GM19035 (cell line): Measurements from ENCODE around the gene MTHFD1.
"Not testable (repeated sequence)": the region's sequence is repeated elsewhere in the genome, so short reads cannot be mapped to it uniquely, and the experiment has no call there.

Experiments
- ATAC-seq: cut with Tn5 transposase; IDR thresholded peaks from one replicate; pipeline ENCODE4 v1.9.1; 2021; ENCODE audit not compliant: unreplicated experiment

Gene MTHFD1

DNA sequence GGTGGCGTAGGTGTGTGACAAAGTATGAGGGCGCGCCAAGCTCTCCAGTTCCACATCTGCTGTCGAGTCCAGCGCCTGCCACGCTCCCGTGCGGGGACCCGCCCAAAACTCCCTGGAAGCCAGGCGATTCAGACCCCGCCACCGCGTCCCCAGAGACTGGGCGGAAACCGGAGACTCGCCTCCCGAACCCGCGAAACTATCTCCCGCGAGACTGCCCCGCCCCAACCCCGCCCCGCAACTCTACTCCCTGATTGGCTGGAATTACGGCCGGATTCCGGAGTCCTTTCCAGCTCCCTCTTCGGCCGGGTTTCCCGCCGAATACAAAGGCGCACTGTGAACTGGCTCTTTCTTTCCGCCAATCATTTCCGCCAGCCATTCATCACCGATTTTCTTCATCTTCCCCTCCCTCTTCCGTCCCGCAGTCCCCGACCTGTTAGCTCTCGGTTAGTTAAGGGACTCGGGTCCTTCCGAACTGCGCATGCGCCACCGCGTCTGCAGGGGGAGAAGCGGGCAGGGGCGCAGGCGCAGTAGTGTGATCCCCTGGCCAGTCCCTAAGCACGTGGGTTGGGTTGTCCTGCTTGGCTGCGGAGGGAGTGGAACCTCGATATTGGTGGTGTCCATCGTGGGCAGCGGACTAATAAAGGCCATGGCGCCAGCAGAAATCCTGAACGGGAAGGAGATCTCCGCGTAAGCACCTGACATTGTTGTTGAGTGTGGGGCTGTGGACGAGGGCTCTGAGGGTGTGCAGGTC is at the start of gene MTHFD1:
Gene MTHFD1, plus strand, starts transcription at position 572 of the 751 bp plus-strand sequence. Its CDS starts 75 bp downstream, at position 647.
- peak; percentile 78 for ATAC-seq

GRCh38 chr14:64338616-64339316 is 49.4 kb upstream of the MTHFD1 start:
- peak; percentile 83 for ATAC-seq

- no peak for ATAC-seq
Observed at GRCh38 chr14:64340560-64341196, 47.5 kb upstream of the MTHFD1 start.

GRCh38 chr14:64347748-64348147 is 40.4 kb upstream of the MTHFD1 start:
- no peak for ATAC-seq

GRCh38 chr14:64349741-64350490 is 38.2 kb upstream of the MTHFD1 start:
- no peak for ATAC-seq

DNA sequence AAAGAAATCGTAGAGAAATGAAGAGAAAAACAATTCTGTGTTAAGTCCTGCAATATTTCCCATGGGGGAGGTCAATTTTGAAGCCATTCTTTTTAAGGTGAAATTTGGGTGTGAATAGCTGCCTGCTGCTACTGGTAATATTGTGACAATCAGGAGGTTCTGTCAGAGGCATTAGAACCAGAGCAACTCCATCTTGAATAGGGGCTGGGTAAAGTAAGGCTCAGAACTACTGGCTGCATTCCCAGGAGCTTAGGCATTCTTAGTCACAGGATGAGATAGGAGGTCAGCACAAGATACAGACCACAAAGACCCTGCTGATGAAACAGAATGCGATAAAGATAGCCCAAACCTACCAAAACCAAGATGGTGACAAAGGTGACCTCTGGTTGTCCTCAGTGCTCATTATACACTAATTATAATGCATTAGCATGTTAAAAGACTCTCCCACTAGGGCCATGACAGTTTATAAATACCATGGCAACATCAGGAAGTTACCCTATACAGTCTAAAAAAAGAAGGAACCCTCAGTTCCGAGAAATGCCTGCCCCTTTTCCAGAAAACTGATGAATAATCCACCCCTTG is 24.8 kb upstream of the MTHFD1 start:
- ATAC-seq: no peak

- no peak for ATAC-seq
Observed at GRCh38 chr14:64364907-64365306, 23.2 kb upstream of the MTHFD1 start.

GRCh38 chr14:64365358-64365889 is 22.7 kb upstream of the MTHFD1 start:
- ATAC-seq: not testable (repeated sequence)

- ATAC-seq: no peak
Observed at GRCh38 chr14:64369201-64369600, 19.0 kb upstream of the MTHFD1 start.

- peak; percentile 6 for ATAC-seq
Observed at GRCh38 chr14:64387232-64387781, 846 bp upstream of the MTHFD1 start.

DNA sequence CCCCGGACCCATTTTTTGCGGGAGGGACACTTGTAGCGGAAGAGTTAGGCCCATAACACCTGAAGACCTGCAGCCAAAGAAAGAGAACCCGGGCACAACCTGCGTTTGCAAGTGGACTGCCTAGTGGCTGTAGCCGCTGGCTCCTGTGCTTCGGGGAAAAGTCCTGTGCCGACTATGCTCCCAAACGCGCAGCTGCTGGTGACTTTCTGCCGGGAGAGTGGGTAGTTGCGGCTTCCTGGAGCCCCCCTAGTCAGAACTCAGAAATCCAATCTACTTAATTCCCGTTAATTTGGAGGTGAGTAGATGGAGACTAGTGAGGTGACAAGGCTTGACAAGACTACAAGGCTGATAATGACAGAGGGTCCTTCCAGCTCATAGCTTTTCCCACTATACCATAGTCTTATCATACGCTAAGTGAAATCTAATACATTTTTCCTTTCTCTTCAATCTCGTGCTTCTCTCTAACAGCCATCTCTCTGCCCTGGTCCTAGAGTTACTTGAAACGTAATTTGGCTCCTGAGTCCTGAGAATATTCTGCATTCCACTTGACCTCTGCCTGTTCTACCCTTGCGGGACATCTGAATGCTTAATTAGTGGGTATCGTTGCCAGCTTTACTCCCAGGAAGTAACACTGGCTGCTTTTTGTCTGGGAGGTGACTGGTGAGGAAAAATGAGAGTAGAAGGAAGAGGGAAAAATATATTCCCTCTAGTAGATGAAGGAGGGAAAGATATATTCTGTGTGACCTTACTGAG is 556 bp downstream of the MTHFD1 start:
- ATAC-seq: peak; percentile 10

- no peak for ATAC-seq
Observed at GRCh38 chr14:64391113-64391725, 3.1 kb downstream of the MTHFD1 start.

DNA sequence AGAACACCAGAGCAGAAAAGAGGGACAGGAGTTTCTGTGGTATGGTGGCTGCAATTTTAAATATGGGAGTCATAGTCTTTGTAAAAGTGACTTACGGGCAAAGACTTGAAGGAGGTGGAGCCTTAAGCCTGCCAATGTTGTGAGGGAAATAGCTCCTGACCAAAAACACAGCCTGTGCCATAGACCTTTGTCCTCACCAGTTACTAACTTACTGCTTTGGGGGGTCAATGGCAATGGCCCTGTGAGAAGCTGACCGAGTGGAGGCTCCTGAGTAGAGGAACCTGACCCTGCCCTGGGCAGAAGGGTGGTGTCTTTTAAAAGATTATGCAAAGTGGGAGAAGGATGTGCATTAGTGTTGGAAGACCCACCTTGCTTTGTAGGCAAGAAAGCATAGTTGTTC is 3.8 kb downstream of the MTHFD1 start:
- no peak for ATAC-seq

GRCh38 chr14:64393189-64393726 is 5.1 kb downstream of the MTHFD1 start:
- ATAC-seq: not testable (repeated sequence)

- ATAC-seq: no peak
Observed at GRCh38 chr14:64394423-64394822, 6.3 kb downstream of the MTHFD1 start.

- no peak for ATAC-seq
Observed at GRCh38 chr14:64394977-64395633, 7.0 kb downstream of the MTHFD1 start.

GRCh38 chr14:64400829-64401459 is 12.8 kb downstream of the MTHFD1 start:
- no peak for ATAC-seq

DNA sequence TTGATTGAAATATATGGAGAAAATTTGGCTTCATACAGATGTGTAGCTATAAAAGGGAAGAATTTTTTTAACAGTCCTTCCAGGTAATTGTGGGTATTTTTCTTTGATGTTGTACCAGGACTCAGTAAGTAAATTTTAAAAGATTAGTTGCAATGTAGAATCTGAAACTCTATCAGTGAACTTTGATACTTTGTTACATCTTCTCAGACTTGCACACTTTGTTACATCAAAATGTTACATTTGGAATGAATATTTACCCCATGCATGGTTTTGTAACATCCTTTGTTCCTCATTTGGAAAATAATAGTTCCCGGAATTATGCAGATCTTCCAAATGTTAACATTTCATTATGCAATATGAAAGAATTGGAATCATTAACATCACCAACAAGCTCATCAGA is 13.8 kb downstream of the MTHFD1 start:
- ATAC-seq: no peak
